GM12801 (cell line): ENCODE data around the gene WHRN.

Source experiments
- TF ChIP-seq, protein P1 (sequence below): IDR thresholded peaks from one replicate; pipeline ENCODE4 v1.5.1; 2011; ENCODE audit warnings: control low read depth; ENCODE audit not compliant: insufficient read length; ENCODE audit errors: extremely low read depth

The WHRN gene

DNA sequence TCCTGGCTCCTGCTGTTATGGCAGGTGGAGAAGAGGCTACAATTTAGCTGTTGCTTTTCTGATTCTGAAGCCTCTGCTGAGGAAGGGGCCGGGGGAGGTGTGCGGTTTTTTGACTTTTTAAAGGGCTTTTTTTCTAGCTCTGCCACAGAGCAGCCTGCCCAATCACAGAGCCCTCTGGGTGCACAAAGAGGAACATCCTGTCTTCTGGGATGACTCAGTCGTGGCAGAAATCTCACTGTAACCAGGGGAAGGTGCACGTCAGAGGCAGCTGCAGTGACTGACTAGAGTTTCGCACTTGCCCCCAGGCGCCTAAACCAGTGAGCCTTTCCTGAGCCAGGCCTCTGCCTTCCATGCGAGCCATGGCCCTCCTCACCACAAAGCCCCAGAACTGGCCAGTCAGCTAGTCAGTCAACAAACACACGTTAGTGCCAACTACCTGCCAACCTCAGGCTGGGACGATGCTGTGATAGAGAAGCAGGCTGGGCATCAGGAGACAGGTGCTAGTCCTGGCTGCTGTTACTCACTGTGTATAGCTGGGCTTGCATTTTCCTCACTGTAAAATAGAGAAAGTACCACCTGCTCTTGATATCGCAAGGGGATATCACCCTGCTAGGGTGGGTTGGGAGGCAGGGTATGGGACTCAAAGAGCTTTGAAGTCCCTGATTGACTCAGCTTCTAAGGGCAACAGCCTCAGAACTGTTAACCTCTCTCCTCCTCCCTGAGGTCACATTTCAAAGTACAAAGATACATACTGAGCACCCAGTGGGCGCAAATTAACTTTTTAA lies 119.7 kb downstream of the WHRN start:
- TF ChIP-seq, protein P1, sequence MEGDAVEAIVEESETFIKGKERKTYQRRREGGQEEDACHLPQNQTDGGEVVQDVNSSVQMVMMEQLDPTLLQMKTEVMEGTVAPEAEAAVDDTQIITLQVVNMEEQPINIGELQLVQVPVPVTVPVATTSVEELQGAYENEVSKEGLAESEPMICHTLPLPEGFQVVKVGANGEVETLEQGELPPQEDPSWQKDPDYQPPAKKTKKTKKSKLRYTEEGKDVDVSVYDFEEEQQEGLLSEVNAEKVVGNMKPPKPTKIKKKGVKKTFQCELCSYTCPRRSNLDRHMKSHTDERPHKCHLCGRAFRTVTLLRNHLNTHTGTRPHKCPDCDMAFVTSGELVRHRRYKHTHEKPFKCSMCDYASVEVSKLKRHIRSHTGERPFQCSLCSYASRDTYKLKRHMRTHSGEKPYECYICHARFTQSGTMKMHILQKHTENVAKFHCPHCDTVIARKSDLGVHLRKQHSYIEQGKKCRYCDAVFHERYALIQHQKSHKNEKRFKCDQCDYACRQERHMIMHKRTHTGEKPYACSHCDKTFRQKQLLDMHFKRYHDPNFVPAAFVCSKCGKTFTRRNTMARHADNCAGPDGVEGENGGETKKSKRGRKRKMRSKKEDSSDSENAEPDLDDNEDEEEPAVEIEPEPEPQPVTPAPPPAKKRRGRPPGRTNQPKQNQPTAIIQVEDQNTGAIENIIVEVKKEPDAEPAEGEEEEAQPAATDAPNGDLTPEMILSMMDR, result no peak

DNA sequence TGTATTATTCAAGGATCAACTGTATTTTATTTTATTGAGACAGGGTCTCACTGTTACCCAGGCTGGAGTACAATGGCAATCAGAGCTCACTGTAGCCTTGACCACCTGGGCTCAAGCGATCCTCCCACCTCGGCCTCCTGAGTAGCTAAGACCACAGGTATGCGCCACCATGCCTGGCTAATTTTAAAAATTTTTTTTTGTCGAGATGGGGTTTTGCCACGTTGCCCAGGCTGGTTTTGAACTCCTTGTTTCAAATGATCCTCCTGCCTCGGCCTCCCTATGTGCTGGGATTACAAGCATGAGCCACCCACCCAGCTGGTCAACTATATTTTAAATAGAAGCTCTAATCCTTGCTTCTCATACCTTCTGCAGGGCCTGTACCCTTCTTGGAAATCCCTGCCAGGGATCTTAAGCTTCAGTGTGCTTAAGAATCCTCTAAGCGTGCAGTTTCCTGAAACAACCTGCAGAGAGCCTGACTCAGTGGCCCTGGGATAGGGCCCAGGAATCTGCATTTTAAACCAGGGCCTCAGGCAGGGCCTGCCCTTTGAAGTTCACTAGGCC lies 120.4 kb downstream of the WHRN start:
- TF ChIP-seq, protein P1, result no peak

DNA sequence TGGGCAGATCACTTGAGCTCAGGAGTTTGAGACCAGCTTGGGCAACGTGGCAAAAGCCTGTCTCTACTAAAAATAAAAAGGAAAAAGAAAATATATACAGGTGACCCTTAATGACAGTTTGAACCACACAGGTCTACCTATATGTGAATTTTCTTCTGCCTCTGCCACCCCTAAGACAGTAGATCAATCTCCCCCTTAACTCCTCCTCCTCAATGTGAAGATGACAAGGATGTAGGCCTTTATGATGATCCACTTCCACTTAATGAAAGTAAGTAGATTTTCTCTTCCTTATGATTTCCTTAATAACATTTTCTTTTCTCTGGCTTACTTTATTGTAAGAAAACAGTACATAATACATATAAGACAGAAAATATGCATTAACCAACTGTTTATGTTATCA lies 120.9 kb downstream of the WHRN start:
- TF ChIP-seq, protein P1, result no peak

DNA sequence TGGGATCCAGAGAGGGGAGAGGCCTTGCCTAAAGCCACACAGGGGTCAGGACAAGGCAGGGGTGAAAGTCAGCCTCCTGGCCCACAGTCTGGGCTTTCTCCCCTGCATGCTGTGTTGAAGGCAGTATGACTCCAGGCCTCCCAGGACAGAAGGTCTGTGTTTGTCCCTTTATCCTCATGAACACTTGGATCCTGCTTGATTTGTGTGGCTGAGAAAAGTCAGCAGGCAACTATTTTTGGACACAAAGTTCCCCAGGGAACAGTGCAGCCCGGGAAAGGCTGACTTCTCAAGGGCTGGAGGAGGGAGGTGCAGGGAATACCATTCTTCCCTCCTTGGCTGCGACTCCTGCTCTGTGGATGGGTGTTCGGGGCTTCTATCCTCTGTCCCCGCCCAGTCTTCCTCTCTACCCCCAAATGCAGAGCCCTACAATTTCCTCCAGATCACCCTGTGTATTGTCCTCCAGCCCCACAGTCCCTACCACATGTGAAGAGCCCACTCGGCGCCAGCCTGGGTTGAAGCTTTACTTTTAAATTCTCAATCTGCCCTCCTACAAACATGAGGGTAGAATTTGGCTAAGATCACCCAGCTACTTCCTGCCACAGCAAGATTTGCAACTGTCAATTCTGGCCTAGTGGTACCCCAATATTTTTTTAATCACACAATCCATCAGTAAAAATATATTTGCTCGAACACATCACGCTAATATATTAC lies 121.6 kb downstream of the WHRN start:
- TF ChIP-seq, protein P1, result no peak

DNA sequence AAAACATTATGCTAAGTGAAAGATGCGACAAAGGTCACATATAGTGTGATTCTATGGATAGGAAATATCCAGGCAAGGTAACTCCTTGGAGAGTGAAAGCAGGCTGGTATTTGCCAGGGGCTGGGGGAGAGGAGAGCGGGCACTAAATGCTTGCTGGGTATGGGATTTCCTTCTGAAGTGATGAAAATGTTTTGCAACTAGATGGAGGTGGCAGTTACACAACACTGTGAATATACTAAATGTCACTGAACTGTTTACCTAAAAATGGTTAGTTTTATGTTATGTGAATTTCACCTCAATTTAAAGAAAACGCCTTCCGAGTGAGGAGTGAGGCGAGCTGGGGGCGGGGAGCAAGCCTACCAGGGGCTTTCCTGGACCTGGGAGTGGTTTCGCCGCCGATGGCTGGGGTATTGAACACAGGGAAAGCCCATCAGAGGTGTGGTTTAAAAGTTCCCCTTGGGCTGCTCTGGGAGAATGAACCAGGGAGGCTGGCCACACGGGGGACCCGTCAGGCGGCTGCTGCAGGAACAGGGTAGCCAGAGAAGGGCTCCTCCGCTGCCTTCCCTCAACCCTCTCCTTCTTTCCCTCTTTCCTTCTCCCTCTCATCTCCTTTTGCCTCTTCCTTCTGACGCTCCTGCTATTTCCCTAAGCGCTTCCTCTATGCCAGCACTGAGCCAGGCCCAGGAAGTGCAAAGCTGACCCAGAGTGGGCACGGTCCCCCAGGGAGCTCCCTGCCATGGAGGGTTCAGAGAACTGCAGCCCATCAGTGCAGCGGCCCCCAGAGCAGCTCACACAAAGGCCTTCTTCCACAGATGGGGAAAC lies 122.4 kb downstream of the WHRN start:
- TF ChIP-seq, protein P1, result no peak

DNA sequence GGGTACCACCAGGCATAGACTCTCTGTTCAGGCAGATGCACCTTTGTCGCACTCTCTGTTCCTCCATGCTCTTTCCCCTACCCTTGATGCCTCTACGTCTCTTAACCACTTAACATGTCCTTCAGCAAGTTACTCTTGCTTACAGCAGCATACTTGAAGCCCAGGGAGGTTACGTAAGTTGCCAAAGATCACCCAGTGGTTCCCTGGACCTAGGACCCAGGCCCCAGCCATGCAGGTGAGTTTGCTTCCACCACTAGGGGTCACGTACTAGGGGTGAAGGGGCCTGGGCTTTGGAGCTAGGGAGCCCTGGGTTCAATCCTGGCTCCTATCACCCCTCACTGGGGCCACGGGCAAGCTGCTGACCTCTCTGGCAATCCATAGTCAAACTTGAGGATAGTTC lies 126.4 kb downstream of the WHRN start:
- TF ChIP-seq, protein P1, result no peak

DNA sequence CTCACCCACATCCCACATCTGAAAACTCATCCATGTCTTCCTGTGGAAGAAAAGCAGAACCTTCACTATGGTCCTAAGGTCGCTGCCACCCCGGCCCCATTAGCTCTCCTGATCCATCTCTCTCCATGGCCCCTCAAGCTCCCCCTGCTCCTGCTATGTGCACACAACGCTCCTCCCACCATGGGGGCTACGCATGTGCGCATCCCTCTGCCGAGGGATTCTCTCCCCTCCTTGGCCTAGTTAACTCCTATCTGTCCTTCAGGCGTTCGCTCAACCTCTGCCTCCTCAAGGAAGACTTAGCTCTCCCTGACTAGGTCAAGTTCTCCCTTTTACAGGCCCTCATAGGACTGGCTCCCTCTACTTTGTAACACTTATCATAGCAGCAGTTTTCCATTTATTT lies 127.3 kb downstream of the WHRN start:
- TF ChIP-seq, protein P1, result no peak
